K562 (cell line): Measurements from ENCODE around the gene SGPP1. TPM values are rescaled to one million over a fixed set of nuclear protein-coding genes. Genes with fewer than 3 reads are reported as not detected.

Experiments used
- ATAC-seq: fragments of 200-7000 bp; cut with Tn5 transposase; 3 replicates; pipeline ENCODE4 v1.9.1; 2020; ENCODE audit warnings: moderate library complexity
- BruUV-seq: library from RNA; stranded (reverse); fragments of 400-500 nt; replicated peaks from 2 replicates; lab custom pipeline; 2021; lab: Mats Ljungman, UMichigan
- CTCF ChIA-PET: fragments of 300-600 bp; formaldehyde crosslinking; extraction: SDS; loops from one replicate; lab custom pipeline; 2021; ENCODE audit warnings: low intra/inter-chr PET ratio; lab: Yijun Ruan, JAX
- POLR2A ChIA-PET: fragments of 300-600, 350-650 bp; sonication (Branson Sonifier 250); formaldehyde crosslinking; extraction: SDS; loops from one replicate; lab custom pipeline; 2021; ENCODE audit warnings: antibody characterized with exemption, inconsistent platforms; lab: Yijun Ruan, JAX
- DNase-seq, 4 experiments: peaks; one replicate each; pipeline versions ENCODE4 v3.0.0 to v3.0.0-alpha.2; 2011 to 2018; ENCODE audit warnings: low spot score in 3 of 4, mixed read lengths in 3 of 4; ENCODE audit errors: extremely low read depth in 1 of 4
- FAIRE-seq: peaks from 2 replicates; lab custom pipeline; 2011; peaks lifted over from hg19 to GRCh38; lab: Jason Lieb, UNC
- H2AFZ ChIP-seq: 2 replicates; pipeline ENCODE4 v1.6.0; 2011; ENCODE audit warnings: low read depth, low read length, control low read depth, inconsistent platforms
- H3K27ac ChIP-seq: fragments of 200-600 bp; 3 replicates; pipeline ENCODE4 v1.8.0; 2011; ENCODE audit warnings: low read depth, mild to moderate bottlenecking, control low read depth, inconsistent platforms, low read length, moderate library complexity, mixed read lengths; ENCODE audit errors: extremely low read depth
- H3K27me3 ChIP-seq, 2 experiments: fragments of 300-600 bp in 1 of 2; 2 replicates in 1 of 2; 3 replicates in 1 of 2; pipeline versions ENCODE4 v1.6.0 to v1.8.0; 2011; ENCODE audit warnings: inconsistent platforms in 2 of 2, low read length in 2 of 2, mild to moderate bottlenecking in 1 of 2, mixed read lengths in 1 of 2, moderate library complexity in 1 of 2; ENCODE audit not compliant: control insufficient read depth in 2 of 2, insufficient read depth in 2 of 2
- H3K36me3 ChIP-seq: fragments of 300-600 bp; 3 replicates; pipeline ENCODE4 v1.8.0; 2011; ENCODE audit warnings: mild to moderate bottlenecking, low read length, inconsistent platforms; ENCODE audit not compliant: control insufficient read depth, insufficient read depth
- H3K4me1 ChIP-seq, 2 experiments: fragments of 200-600 bp in 1 of 2; replicated peaks in 1 of 2; 2 replicates in 1 of 2; 3 replicates in 1 of 2; pipeline versions ENCODE4 v1.5.1 to v1.8.0; 2011; ENCODE audit warnings: inconsistent platforms in 2 of 2, low read length in 2 of 2, mild to moderate bottlenecking in 1 of 2, mixed read lengths in 1 of 2, moderate library complexity in 1 of 2; ENCODE audit not compliant: control insufficient read depth in 2 of 2, insufficient read depth in 2 of 2
- H3K4me2 ChIP-seq: 2 replicates; pipeline ENCODE4 v1.6.1; 2011; ENCODE audit warnings: low read length, control low read depth, inconsistent platforms, mixed read lengths; ENCODE audit not compliant: insufficient read depth
- H3K4me3 ChIP-seq: fragments of 200-600 bp; sonication (generic), shearing (Covaris generic); 2 replicates; pipeline ENCODE4 v1.5.1; 2016; ENCODE audit warnings: control low read depth, inconsistent platforms
- H3K79me2 ChIP-seq: fragments of 200-600 bp; 3 replicates; pipeline ENCODE4 v1.8.0; 2011; ENCODE audit warnings: low read length, inconsistent platforms; ENCODE audit not compliant: control insufficient read depth, insufficient read depth
- H3K9ac ChIP-seq, 2 experiments: 2 replicates each; pipeline versions ENCODE4 v1.6.0 to v1.6.1; 2011; ENCODE audit warnings: low read depth in 2 of 2, low read length in 2 of 2, control low read depth in 1 of 2, inconsistent platforms in 1 of 2, mild to moderate bottlenecking in 1 of 2, mixed read lengths in 1 of 2; ENCODE audit not compliant: insufficient read depth in 1 of 2
- H3K9me1 ChIP-seq: one replicate; pipeline ENCODE4 v1.6.0; 2011; ENCODE audit warnings: inconsistent platforms, mild to moderate bottlenecking, low read length, moderate library complexity; ENCODE audit not compliant: control insufficient read depth, insufficient read depth
- H3K9me3 ChIP-seq: replicated peaks from 2 replicates; pipeline ENCODE4 v1.5.1; 2011; ENCODE audit warnings: low read depth, low read length, inconsistent platforms; ENCODE audit not compliant: control insufficient read depth, insufficient read depth
- H4K20me1 ChIP-seq: replicated peaks from 2 replicates; pipeline ENCODE4 v1.6.1; 2011; ENCODE audit warnings: low read length, inconsistent platforms, mixed read lengths; ENCODE audit not compliant: control insufficient read depth, insufficient read depth
- ETV5 ChIP-seq: sonication (generic); formaldehyde crosslinking; IDR thresholded peaks from 2 replicates; pipeline ENCODE4 v1.4.0; 2020; ENCODE audit warnings: low read depth, mild to moderate bottlenecking, missing genetic modification reagents
- MCM2 ChIP-seq: fragments of 450-650 bp; IDR thresholded peaks from 2 replicates; pipeline ENCODE4 v1.6.1; 2017; ENCODE audit warnings: low read depth, mild to moderate bottlenecking
- NONO ChIP-seq, 2 experiments: fragments of 200-400 bp in 1 of 2; fragments of 450-650 bp in 1 of 2; formaldehyde crosslinking in 1 of 2; IDR thresholded peaks; 2 replicates each; pipeline ENCODE4 v1.6.1; 2017; ENCODE audit warnings: low read depth in 2 of 2, mild to moderate bottlenecking in 2 of 2, moderate library complexity in 2 of 2, low read length in 1 of 2
- NR4A1 ChIP-seq, 2 experiments: fragments of 250-450 bp in 1 of 2; fragments of 450-650 bp in 1 of 2; sonication (Bioruptor Pico) in 1 of 2; IDR thresholded peaks; 2 replicates each; pipeline versions ENCODE4 v1.4.0 to v1.6.1; 2016 to 2020; ENCODE audit warnings: mild to moderate bottlenecking in 2 of 2, missing compliant biosample characterization in 1 of 2, missing genetic modification characterization in 1 of 2, moderate library complexity in 1 of 2
- SMARCB1 ChIP-seq: IDR thresholded peaks from 2 replicates; pipeline ENCODE4 v1.6.1; 2011; ENCODE audit warnings: improper control_type of control experiment, low read depth; ENCODE audit not compliant: insufficient read length
- ZBTB40 ChIP-seq, 2 experiments: fragments of 450-650 bp in 1 of 2; sonication (generic) in 1 of 2; formaldehyde crosslinking in 1 of 2; IDR thresholded peaks; 2 replicates each; pipeline versions ENCODE4 v1.7.1 to v1.9.0; 2016 to 2022; ENCODE audit warnings: inconsistent platforms in 1 of 2, mild to moderate bottlenecking in 1 of 2, missing genetic modification reagents in 1 of 2
- ZNF23 ChIP-seq: fragments of 250-450 bp; sonication (Bioruptor Pico); IDR thresholded peaks from 2 replicates; pipeline ENCODE4 v1.4.0; 2020; ENCODE audit warnings: mild to moderate bottlenecking
- in situ Hi-C: fragments of 300-500 bp; cut with MboI; formaldehyde crosslinking; loops from 4 replicates; pipeline ENCODE4 v1.15.0; 2018; ENCODE audit warnings: inconsistent platforms, mixed read lengths
- intact Hi-C: fragments of 100-400 bp; cut with micrococcal nuclease; formaldehyde crosslinking; loops from 2 replicates; pipeline ENCODE4 v1.14.2; 2022
- polyA plus RNA-seq, 8 experiments: library from polyadenylated mRNA; depleted of rRNA in 4 of 8; stranded (reverse) in 5 of 8; unstranded in 3 of 8; fragments of >200 nt; fragmentation: Nextera tagmentation in 2 of 8; fragmentation: Illumina TruSeq in 1 of 8; extraction: Ambion mirVana in 2 of 8; extraction: Trizol in 1 of 8; gene quantifications; 2 replicates each; pipeline versions ENCODE4 v1.2.1 to v1.2.3, GENCODE V29; 2011 to 2014; ENCODE audit warnings: inconsistent platforms in 1 of 8, missing spikeins in 1 of 8
- total RNA-seq, 7 experiments: library from RNA; depleted of rRNA in 6 of 7; stranded (reverse); fragments of >200 nt in 6 of 7; fragmentation: Illumina TruSeq in 2 of 7; extraction: Trizol in 2 of 7; gene quantifications; 2 replicates each; pipeline versions ENCODE4 v1.2.1 to v1.2.3, GENCODE V29; 2011 to 2021; ENCODE audit warnings: low replicate concordance in 1 of 7

The SGPP1 gene
- total and polyA plus RNA-seq, 9 of the 15 experiments (the other 6 are each of a cell fraction or from before 2014, with no cell fraction given), result 2.2 to 7.3 (median 5.6) TPM

GRCh38 chr14:63757211-63757610 is 29.3 kb upstream of the SGPP1 start:
- no TSS peak for BruUV-seq
- CTCF ChIA-PET, result no interaction called here
- Histone ChIP-seq H3K79me2 (no peaks in the 10 kb centered on the region), H4K20me1 (no peaks in the 10 kb centered on the region), H3K9ac (no peak overlapping the region), H3K4me2 (no peak overlapping the region), H2AFZ (no peak overlapping the region), H3K9me3 (no peaks in the 10 kb centered on the region), H3K27ac (no peak overlapping the region), H3K4me1 (peaks cover 0 to 3% of the 10 kb centered on the region in 2 experiments; a peak in 1 of 5 replicates), H3K4me3 (no peak overlapping the region), H3K36me3 (no peaks in the 10 kb centered on the region), H3K27me3 (no peaks in the 10 kb centered on the region; a peak in 1 of 5 replicates), H3K9me1 (no peaks in the 10 kb centered on the region)
- DNase-seq (no peak), FAIRE-seq (no peak), ATAC-seq (no peak)
- no peak for TF ChIP-seq NR4A1 (CRISPR knock-in tag; IDR thresholded peaks at IDR 0.05)
- TF ChIP-seq NR4A1 (tag; IDR thresholded peaks at IDR 0.05), result no peak
- no peak for TF ChIP-seq NONO (IDR thresholded peaks at IDR 0.05; ENCODE audit: low read depth in 2 of 2, low read length in 1 of 2)
- TF ChIP-seq MCM2, result no peak
- no peak for TF ChIP-seq ZBTB40 (IDR thresholded peaks at IDR 0.05)
- no peak for TF ChIP-seq ZBTB40 (CRISPR knock-in tag; IDR thresholded peaks at IDR 0.05)
- TF ChIP-seq ETV5 (CRISPR knock-in tag), result no peak
- no peak for TF ChIP-seq SMARCB1
- no peak for TF ChIP-seq ZNF23
- POLR2A ChIA-PET, result interaction anchor here (0.6 kb wide), 1 partner anchor 368 kb away, joined by 3 read pairs; no protein-coding TSS in a partner anchor
- in situ Hi-C loops, result no loop called here
- intact Hi-C loops, result no loop called here
